ENCODE results near the gene LRCH1. TPM values are rescaled to one million over a fixed set of nuclear protein-coding genes. Genes with fewer than 3 reads are reported as not detected.

The LRCH1 gene
- polyA plus RNA-seq, 3 donors, result 30.0 to 33.8 (median 32.2) TPM

DNA sequence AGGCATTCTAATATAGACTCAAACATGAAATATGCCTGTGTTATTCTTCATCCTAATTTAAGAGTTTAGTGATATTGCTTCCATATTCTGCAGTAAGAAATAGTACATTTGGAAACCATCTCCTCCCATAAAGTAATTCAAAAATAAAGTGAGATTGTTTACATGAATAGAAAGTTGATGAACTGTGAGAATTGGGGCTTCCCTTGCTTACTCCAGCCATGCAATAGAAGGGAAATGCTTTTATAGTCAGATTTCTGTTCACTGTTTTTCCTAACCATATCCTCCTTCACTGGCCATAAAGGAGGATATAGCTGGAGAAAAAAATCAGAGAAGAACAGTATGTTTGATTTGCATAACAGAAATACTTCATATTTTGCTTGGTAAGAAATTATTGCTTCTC lies 7.8 kb downstream of the LRCH1 start:
- DNase-seq, result no peak

DNA sequence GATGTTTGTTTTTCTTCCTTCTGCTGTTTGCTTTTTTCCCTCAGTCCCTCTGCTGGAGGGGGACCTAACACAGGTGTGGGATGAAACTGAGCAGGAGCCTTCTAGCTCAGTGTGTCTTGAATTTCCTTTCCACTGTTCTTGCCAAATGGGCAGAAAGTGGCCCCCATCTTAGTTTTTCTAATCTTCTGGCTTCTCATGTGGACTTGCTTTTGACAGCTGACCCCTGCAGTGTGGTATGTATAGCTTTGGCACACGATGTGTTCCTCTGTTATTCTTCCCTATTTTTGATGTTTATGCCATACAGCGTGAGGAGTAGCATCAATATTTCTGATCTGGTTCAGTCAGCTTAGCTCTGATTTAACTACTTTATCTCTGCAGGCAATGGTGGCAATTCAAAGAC lies 8.3 kb downstream of the LRCH1 start:
- no peak for DNase-seq

DNA sequence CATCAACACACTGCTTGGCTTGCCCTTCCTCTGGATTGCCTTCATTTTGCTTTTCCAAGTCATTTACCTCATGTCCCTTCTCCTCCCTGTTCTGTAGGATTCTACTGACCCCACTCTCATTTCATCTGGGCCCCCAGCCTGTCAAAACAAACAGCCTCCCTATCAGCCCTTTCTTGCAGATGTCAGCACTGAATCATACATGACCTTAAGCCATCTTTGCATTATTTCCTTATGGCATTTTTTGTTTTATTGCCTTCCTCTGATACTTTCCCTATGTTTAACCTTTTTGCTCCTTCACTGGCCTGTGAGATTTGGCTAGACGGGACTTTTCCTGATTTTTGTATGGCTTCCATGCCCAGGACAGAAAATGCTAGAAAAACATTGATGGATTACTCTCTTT lies 8.7 kb downstream of the LRCH1 start:
- no peak for DNase-seq

DNA sequence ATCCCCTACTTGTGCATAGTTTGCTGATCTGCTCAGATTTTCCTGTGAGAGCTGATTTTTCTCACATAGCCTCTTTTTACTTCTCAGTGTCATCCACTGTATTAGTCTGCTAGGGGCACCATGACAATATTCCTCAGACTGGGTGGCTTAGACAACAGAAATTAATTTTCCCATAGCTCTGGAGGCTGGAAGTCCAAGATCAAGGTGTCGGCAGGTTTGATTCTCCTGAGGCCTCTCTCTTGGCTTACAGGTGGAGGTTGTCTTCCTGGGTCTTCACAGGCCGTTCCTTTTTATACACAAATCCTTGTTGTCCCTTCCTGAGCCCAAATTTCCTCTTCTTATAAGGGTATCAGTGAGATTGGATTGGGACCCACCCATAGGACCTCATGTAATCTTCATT lies 9.2 kb downstream of the LRCH1 start:
- no peak for DNase-seq

DNA sequence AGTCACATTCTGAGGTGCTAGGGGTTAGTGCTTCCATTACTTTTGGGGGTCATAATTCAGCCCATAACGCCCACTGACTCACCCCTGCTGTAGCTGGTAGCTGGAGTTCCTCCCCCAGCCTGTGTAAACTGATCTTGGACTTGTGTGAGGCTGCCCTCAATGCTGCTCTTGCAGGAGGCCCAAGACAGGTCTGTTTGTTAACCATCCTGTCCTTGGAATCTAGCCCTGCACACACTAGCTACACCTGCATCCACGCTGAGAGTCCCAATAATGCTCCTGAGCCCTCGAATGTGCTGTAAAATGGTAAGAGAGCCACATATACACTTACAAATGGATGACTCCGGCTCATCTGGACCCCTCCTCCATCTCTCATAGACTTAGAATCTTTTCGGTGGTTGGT lies 9.6 kb downstream of the LRCH1 start:
- DNase-seq, result no peak

DNA sequence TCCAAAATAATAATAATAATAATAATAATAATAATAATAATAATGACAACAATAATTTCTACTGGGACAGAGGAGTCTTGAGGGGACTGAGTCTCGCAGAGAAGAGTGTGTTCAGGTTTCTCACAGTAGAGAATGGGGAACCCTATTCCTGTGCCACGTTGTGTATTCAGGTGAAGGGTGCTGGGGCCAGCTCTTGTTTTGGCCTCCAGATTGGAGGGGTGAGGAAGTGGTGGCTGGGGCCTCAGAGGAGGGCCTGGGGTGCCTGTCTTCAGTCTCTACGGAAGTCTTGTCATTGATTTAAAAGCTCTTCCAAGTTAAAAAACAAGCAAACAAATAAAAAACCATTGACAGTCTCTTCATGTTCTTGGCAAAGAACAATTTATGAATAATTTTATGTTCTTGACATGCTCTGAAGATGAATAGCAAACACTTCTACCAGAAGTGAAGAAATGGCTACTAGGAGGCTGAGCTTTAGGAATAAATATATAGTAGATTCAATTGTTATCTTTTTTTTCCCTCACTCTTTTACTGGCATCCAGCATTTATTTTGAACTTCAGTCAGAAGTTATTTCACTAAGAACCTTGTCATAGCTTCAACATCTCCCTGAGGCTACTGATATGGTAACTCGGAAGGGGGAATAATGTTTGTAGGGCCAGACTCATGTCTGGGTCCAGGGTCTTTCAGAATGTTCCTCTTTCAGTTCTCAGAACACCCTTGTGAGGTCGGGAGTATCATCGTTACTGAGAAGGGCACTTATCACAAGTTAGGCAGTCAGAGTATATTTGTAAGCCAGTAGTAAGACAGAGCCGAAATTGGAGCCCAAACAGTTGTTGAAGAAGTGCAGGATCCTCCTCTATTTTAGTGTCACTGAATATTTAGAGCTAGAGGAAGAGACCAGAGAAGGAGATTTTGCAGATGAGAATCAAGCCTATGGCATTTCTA lies 13.1 kb downstream of the LRCH1 start:
- DNase-seq, result no peak

DNA sequence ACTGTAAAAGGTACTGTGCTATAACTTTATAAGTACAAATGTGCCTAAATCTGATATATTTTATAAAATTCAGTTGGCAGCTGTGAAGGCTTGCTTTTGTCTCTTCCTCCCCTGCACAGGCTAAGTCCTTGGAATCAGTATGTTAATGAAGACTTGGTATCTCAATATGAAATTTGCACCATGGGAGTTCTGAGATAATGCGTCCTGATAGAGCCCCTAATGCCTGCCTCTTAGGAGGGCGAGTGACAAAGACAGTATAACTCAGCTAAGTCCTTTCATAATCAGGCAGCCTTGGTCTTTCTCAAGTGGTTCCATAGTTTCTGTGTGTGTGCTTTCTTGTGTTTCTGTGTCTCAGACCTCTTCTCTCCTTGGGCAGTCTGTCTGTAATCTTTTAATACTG lies 14.7 kb downstream of the LRCH1 start:
- DNase-seq, result no peak

DNA sequence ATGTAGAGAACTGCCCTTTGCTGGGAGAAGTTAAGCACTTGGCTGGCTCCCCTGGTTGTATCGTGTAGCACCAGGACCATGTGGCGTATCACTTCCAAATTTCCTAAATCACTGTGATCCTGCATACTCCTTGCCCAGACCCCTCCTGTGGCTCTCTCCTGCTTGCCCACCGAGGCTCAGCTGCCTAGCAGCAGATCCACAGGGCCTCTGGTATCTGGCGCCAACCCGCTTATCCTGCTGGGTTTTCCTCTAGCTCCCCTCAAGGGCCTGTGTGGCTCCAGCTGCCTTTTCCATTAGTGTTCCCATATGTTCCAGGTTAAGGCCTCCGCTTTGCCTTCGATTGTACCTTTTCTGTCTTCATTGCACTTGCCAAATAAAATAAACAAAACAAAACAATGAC lies 16.5 kb downstream of the LRCH1 start:
- DNase-seq, result no peak

DNA sequence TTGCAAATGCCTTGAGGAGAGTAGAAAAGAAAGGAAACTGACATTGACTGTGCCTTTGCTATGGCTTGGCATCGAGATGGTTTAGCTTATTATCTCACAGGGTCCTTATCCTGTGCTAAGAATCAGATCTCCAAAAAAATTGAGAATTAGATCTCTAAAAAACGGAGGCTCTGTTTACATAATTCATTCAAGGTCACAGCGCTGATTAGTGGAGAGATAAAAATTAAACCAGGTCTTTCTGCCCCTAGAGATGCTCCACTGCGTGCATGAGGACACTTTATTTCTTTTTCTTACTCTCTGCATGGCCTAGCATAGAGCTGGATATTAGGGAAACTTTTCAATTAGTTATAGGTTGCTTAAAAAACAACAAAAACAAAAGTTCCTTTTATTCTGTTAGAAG lies 17.3 kb downstream of the LRCH1 start:
- DNase-seq, result no peak

DNA sequence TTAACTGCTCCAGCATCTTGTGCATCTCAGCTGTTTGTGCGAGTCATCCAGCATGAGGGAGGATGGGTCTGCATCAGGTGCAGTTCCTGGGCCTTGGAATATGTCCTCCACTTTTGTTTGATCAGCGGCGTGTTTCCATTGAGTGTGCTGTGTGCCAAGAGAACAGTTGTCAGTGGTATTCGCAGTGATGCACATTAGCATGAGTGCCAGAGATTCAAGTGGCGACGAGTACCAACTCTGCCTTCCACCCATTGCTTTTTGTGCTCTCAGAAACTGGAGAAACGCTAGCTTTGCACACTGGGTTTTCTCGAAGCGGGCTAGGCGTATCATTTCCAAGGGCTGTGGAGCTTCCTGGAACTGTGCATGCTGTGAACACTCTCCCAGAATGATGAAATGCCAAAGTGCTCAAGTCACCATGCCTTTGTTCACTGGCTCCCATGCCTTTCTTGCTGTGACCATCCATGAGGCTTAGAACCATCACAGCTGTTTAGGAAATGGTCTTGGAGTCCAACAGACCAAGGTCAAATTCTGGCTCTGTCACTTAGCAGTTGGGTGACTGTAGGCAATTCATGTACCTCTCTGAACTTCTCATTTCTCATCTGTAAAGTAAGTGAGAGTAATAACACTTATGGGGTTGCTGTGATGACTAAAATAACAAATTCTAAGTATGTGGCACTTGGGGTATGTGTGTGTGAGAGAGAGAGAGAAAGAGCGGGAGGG lies 18.4 kb downstream of the LRCH1 start:
- DNase-seq, result no peak

DNA sequence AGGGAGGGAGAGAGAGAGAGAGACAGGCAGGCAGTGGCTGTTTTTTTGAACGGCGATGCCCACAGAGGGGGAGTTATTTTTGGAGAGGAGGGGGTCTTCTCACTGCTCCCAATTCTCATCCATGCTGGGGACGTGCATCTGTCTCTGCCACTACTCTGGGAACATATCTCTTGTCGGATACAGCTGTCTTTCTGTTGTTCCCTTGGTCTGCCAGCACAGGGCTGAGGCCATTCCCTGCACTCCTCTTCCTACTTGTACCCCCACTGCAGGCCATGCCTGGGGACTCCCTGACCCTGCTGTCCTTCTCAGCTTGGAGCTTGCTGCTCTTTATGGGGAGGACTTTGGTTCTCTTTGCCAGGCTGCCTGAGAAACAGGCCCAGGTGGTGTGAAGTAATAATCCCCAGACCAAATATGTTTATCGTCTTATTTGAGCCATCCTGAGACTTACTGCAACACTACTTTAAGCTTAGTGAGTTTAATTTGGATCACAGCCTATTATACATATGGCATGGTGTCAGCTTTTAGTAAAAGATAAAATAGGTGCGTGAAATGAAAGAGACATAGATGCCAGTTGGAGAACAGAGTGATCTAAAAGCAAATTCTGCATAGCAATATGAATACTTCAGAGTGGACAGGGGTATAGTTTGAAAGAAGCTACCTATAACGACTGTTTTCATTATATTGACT lies 19.1 kb downstream of the LRCH1 start:
- no peak for DNase-seq

DNA sequence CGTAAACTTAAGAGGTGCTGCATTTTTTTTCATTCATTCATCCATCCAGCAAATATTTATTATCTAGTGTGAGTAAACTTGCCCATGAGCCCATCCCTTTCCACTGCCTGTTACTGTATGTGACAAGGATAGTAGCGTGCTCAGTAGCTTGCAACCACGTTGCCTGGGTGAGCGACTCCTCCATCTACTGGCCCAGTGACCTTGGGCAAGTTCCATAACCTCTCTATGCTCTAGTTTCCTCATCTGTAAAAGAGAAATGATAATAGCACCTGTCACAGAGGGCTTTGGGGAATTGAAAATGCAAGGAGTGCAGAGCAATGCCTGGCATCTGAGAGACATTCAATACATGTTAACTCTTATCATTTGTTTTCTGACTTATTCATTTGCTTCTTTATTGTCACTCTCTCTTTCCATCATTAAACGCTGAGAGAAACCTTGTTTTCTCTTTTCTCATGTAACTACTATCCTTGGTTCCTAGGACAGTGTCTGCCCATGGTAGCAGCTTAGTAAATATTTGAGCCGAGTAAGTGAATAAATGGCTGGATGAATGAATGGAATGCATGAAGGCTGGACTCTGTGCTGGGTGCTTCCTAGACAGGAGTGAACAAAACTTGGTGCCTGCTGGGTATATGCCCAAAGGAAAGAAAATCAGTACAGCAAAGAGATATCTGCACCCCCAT lies 19.9 kb downstream of the LRCH1 start:
- DNase-seq, result no peak

DNA sequence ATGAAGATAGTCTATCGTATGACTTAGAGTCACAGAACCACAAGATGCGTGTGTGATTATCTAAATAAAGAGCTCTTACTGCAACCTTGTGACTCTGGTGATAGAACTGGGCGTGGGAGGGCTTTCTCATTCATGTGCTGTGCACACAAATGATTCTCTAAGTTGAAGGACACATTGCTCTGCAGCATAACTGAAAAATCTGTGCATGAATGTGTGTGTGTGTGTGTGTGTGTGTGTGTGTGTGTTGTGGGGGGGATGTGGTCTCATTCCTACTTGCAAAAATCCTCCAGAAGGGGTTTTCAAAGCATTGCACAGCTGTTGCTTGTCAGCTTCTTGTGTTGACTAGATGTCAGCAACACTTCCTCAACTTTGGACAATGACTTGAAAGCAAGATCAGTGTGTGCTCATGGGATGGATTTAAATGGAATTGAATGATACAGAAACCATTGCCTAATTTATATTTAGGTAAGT lies 22.4 kb downstream of the LRCH1 start:
- DNase-seq, result peak; percentile 57

DNA sequence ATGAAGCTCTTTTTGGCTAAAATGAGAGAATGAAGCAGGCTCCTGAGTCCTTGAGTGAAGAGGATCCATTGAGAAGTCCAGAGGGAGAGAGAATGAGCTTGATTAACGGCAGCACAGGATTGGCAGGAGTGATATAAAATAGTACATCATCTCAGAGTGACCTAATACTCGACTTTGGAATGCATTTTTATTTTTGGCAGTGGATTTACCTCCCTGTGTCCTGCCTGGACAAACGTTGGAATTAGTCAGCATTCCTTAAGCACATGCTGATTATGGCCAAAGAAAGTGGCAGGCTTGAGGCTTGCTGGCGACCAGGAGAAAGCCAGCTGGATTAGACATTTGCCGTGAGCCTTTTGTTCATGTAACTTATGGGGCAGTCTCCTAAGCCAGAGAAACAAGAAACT lies 22.9 kb downstream of the LRCH1 start:
- DNase-seq, result no peak

DNA sequence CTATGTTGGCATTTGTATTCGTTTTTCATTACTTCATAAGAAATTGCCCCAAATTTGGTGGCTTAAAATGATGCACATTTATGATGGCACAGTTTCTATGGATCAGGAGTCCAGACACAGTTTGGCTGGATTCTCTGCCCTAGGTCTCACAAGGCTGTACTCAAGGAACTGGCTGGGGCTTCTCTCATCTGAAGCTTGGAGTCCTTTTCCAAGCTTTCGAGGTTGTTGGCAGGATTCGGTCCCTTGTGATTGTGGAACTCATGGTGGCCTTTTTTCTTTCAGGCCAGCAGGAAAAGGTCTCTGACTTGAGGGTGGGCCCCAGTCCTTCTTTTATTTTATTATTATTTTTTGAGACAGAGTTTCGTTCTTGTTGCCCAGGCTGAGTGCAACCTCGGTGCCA lies 23.8 kb downstream of the LRCH1 start:
- DNase-seq, result no peak

DNA sequence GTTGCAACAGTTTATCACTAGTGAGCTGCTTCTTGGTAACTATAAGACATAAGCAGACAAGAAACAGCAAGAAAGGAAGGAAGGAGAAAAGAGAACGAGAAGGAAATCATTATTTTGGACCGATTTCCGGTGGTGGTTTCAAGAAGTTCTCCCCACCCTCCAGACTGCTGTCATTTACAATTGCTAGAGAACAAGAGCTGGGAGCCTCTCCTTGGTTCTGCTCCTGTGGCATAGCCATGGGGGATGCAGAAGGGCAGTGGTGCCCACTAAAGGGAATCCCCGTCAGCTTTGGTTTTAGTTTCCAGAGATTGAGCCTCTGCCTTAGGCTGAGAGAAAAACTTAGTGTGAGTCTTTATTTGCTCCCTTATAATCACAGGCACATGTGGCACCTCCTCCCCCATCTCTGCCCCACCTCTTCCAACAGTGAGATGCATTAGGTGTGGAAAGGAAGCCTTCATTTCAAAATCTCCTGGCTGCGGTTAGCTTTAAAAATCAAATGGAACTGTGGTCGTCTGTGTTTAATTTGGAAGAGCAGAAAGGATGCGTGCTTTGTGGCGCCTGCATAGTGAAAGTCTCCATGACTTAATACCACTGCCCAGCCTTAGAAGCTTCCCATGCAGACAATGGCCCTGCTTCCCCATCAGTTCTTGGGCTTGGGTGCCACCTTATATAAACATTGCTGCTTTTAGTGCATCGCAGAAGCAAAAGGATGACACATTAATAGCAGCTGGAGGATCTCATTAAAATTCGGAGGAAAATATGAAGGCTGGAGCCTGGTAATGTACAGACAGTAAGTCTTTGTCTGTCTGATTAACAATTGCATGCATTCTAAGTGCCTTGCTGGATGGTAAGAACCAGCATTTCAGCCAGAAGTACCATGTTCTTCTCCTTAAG lies 25.0 kb downstream of the LRCH1 start:
- no peak for DNase-seq

DNA sequence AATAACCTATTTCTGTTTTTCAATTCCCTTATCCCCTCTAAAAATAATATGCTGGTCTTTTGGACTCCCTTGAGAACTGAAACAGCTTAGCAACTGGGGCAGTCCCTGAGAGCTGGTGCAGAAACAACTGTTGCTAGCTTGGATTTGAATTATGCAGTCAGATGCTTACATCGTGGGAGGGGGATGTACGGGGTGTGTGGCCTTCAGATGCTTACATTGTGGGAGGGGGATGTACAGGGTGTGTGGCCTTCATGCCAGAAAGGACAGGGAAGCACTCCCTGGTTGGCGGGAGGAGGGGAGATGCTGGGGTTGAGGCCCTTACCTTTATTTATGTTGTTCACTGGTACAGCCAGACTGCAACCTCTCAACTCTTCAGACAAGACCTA lies 25.6 kb downstream of the LRCH1 start:
- DNase-seq, result no peak

DNA sequence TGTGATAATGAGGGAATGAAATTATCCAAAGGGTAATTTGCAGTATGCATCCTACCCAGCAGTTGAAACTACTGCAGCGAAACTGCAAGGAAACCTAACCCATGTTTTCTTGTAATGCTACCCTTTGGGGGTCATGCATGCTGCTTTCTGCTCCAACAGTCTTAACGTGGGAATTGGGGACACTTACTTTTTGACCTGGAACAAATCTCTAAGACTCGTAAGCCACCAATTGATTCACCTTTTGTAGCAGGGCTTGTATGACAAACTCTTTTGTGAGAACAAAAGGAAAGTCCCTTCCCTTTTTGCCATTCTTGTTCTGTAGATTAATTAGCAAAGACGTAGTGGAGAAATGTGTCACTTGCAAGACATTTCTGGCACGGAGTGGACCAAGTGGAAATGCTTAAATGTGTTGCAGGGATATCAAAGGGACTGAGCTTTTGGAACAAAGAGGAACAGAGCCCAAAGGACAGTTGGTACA lies 27.4 kb downstream of the LRCH1 start:
- DNase-seq, result no peak

DNA sequence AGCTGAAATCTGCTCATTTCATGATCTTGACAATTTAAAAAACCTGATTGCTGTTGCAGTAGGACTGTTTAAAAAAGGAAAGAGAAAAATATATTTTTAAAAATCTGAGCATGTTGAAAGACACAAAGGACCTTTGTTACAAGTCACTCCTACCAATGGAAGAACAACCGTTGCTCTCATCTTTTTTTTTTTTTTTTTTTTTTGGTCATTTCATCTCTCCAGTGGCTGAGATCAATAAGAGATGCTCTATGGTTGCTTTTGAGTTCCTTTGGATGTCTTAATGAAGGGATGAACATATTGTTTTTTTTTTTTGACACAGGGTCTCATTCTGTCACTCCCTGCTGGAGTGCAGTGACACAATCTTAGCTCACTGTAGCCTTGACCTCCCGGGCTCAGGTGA lies 29.2 kb downstream of the LRCH1 start:
- DNase-seq, result no peak

DNA sequence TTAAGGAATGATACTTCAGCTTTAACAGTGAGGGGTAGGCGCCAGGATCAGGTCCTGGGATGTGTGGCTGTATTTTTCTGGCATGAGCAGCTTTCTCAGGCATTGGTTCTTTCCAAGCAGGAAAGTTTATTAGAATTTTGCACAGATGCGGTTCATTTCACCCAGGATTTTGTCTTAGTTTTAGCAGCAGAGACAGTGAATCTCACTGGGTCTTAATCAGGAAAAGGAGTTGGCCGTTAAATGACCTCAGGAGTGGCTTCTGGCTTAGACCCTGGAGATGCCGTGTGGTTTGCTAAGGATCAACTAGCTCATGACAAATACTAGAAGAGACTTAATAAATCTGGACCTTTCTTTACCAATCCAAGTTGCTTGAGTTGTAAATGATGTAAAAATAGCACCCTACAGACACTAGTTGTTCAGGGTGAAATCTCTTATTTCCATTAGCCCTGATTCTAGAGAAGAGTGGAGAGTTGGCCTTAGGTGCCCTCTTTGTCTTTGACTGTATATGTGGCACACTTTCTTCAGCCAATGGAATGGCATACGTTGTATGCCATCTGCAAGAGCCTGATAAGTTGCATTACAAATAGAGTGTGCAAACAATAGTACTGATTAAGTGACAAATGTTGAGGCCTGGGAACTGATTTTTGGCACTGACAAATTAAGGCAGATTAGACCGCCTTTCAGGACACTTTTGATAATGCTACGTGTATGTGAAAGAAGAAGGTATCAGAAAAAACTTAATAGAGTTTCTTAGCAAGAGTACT lies 34.0 kb downstream of the LRCH1 start:
- DNase-seq, result no peak
